ENCODE data around the gene ATP6V1G1.

ATP6V1G1 gene

DNA sequence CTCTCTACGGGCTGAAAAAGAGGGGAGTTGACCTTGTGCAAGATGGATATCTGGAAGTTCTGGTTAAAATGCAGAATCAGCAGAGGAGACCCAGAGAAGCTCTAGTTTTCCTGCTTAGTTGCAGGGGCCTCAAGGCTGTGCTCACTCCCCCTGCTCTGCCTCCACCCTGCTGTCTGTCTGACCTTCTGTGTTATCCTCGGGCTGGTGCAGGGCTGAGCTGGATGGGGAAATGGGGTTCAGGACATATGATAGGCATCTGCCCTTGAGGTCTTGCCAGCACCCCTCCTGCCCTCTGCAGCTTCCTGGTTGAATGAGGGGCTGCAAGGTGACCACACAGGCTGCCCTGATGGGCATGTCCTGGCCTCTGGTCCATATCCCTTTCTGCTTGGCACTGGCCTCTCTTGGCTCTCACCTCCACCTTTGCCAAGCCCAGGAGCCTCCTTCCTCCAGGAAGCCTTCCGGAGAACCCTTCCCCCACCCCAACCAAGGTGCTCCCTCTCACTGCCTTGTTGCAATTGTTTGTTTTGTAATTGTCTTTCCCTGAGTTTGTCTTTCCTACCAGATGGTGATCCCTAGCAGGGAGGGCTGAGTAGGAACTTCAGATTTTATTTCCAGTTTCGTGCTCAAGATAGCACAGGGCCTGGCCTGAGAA is 24.8 kb downstream of the ATP6V1G1 start:
- POLR2A ChIA-PET: interaction anchor here (1.6 kb wide), 1 partner anchor 25 kb away, joined by 5 read pairs; the partner anchor contains the start of gene ATP6V1G1
- TF ChIP-seq, protein P1, sequence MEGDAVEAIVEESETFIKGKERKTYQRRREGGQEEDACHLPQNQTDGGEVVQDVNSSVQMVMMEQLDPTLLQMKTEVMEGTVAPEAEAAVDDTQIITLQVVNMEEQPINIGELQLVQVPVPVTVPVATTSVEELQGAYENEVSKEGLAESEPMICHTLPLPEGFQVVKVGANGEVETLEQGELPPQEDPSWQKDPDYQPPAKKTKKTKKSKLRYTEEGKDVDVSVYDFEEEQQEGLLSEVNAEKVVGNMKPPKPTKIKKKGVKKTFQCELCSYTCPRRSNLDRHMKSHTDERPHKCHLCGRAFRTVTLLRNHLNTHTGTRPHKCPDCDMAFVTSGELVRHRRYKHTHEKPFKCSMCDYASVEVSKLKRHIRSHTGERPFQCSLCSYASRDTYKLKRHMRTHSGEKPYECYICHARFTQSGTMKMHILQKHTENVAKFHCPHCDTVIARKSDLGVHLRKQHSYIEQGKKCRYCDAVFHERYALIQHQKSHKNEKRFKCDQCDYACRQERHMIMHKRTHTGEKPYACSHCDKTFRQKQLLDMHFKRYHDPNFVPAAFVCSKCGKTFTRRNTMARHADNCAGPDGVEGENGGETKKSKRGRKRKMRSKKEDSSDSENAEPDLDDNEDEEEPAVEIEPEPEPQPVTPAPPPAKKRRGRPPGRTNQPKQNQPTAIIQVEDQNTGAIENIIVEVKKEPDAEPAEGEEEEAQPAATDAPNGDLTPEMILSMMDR (IDR thresholded peaks at IDR 0.05; ENCODE audit: insufficient read depth, low read length, missing control alignments): no peak
- DNase-seq (ENCODE audit: low read depth, low spot score): no peak
- CTCF ChIA-PET: interaction anchor here (0.8 to 1.9 kb wide), 9 partner anchors 8 to 402 kb away, joined by 3 to 6 read pairs (median 4); no protein-coding TSS in a partner anchor
- H3K4me3 ChIP-seq (ENCODE audit: low read depth, low read length): peak overlapping the region; percentile 66

DNA sequence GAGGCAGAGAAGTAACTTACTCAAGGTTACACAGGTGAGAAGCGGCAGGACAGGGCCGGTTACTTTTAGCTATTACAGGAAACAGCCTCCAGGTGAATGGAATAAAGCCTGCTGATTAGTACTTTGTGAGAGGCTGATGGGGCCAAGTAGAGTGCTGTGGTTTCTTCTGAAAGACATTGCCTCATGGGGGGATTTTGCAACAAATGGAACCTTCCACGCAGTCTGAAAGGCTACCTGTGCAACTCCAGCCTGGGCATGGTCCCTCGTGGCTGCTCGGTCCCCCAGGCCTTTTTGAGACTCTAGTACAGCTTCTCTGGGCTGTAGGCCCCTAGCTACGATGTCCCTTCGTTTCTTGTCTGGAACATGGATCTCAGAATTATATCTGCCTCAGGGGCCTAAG is 25.5 kb downstream of the ATP6V1G1 start:
- TF ChIP-seq, protein P1 (IDR thresholded peaks at IDR 0.05; ENCODE audit: insufficient read depth, low read length, missing control alignments): no peak
- CTCF ChIA-PET: interaction anchor here (1.2 to 1.9 kb wide), 6 partner anchors 9 to 207 kb away, joined by 3 to 6 read pairs (median 4); no protein-coding TSS in a partner anchor
- no peak overlapping the region for H3K4me3 ChIP-seq (ENCODE audit: low read depth, low read length)
- DNase-seq (ENCODE audit: low read depth, low spot score): no peak
- POLR2A ChIA-PET: no interaction called here

DNA sequence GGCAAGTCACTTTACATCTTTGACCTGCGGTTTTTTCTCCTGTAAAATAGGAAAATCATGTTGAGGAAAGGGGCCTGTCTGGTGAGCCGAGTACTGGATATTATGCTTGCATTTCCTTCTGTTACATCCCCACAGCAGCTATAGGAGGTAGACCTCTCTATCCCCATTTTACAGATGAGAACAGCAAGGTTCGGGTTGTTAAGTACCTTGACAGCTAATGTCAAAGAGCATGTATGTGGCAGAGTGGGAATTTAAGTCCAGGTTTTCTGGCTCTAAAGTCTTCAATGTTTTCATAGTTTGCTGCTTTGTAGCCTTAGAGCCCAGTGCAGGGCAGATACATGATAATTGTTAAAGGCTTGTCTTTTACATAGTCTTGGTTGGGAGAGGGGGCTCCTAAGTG is 26.4 kb downstream of the ATP6V1G1 start:
- CTCF ChIA-PET: interaction anchor here (1.5 kb wide), 1 partner anchor 179 kb away, joined by 3 read pairs; no protein-coding TSS in a partner anchor
- POLR2A ChIA-PET: no interaction called here
- TF ChIP-seq, protein P1 (IDR thresholded peaks at IDR 0.05; ENCODE audit: insufficient read depth, low read length, missing control alignments): no peak
- DNase-seq (ENCODE audit: low read depth, low spot score): no peak
- H3K4me3 ChIP-seq (ENCODE audit: low read depth, low read length): no peak overlapping the region

DNA sequence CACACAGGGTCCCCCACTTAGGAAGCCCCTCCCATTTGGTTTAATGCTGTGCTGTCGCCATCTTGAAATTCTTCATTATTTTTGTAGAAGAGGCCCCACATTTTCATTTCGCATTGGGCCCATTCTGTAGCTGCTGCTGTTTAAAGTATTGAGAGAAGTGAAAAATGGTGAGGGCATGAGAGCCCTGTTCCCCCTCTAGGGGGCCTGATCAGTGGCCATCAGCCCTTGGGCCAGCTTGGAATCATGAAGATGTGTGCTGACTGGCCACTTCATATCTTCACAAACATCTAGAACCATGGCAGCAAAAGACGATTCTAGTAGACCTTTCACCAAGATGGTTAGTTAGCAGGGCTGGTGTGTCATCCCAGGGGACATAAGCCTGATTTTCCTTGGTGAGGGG is 26.8 kb downstream of the ATP6V1G1 start:
- DNase-seq (ENCODE audit: low read depth, low spot score): no peak
- POLR2A ChIA-PET: no interaction called here
- no peak overlapping the region for H3K4me3 ChIP-seq (ENCODE audit: low read depth, low read length)
- TF ChIP-seq, protein P1 (IDR thresholded peaks at IDR 0.05; ENCODE audit: insufficient read depth, low read length, missing control alignments): no peak
- CTCF ChIA-PET: interaction anchor here (1.5 kb wide), 1 partner anchor 179 kb away, joined by 3 read pairs; no protein-coding TSS in a partner anchor

DNA sequence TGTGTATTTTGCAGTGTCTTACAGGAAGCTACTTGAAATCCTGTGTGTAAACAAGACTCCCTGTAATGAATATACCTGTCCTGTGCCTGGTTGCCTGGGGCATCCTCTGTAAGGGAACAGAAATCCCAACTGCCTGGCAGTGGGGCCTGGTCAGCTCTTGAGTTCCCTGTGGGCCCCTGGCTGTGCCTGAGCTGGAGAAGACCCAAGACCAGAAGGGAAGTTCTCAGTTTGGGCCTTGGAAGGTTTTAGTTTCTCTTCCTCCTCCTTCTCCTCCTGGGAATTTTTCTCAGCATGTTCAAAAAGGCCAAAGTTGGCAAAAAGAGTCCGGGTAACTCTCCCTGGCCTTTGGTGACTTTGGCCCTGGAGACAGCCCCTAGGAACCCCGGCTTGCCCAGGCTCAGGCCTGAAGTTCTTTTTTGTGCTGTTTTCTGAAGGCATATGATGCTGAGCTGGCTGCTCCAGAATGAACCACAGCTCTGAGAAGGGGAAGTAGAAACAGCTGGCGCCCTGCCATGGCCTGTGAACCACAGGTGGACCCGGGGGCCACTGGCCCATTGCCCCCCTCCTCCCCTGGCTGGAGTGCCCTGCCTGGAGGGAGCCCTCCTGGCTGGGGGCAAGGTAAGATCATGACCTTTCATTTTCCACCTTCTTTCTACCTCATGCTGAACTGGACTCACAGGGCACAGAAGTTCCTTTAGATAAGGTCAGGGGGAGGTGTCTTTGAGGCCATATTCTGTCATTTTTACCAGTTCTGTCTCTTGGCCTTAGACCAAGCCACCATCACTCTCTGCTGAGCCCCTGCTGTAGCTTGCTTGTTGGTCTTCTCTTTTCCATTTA is 29.3 kb downstream of the ATP6V1G1 start:
- H3K4me3 ChIP-seq (ENCODE audit: low read depth, low read length): no peak overlapping the region
- CTCF ChIA-PET: interaction anchor here (1.4 to 2.7 kb wide), 2 partner anchors 37 kb away, joined by 3 to 10 read pairs; no protein-coding TSS in a partner anchor
- TF ChIP-seq, protein P1 (IDR thresholded peaks at IDR 0.05; ENCODE audit: insufficient read depth, low read length, missing control alignments): no peak
- POLR2A ChIA-PET: no interaction called here
- no peak for DNase-seq (ENCODE audit: low read depth, low spot score)

Measured in AG04449 (cell line).